LoVo (cell line): ENCODE results near the gene STXBP6.
"Not testable (repeated sequence)": the region's sequence is repeated elsewhere in the genome, so short reads cannot be mapped to it uniquely, and the experiment has no call there.

Source experiments
- DNase-seq: peaks from one replicate; pipeline ENCODE4 v3.0.0-alpha.2; 2016; ENCODE audit warnings: low spot score

The STXBP6 gene

GRCh38 chr14:24801024-24801423 is 248.9 kb downstream of the STXBP6 start:
- no peak for DNase-seq

DNA sequence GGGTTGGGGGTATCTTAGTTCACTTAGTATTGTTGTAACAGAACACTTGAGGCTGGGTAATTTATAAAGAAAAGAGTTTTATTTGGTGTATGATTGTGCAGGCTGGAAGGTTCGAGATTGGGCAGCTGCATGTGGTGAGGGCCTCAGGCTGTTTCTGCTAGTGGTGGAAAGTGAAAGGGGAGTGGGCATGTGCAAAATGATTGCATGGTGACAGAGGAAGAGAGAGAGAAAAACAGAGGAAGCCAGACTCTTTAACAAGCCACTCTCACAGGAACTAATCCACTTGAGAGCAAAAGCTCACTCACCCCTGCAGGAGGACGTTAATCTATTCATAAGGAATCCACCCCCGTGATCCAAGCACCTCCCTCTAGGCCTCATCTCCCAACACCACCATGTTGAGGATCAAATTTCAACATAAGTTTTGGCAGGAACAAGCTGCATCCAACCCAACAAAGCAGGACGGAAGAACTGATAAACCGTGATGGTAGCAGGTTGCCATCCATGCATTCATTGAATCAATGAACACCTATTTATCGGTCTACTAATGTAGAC is 251.0 kb downstream of the STXBP6 start:
- no peak for DNase-seq

DNA sequence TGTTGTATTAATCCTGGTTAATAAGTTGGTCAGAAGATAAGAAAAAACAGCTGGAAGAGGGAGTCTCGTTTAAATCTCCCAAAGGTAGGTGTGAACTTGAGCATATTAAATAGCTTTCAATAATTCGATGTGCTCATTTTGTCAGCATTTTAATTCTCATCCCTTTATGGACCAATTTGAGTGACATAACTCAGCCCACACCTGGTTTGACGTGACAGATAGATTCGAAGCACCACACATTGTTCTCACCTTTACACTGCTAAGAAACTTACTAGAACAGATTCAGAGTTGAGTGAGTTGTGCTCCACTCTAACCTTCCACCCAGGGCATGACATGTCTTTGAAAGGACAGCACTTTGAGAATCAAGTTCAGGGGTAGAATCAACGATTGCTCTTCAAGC is 254.5 kb downstream of the STXBP6 start:
- no peak for DNase-seq

DNA sequence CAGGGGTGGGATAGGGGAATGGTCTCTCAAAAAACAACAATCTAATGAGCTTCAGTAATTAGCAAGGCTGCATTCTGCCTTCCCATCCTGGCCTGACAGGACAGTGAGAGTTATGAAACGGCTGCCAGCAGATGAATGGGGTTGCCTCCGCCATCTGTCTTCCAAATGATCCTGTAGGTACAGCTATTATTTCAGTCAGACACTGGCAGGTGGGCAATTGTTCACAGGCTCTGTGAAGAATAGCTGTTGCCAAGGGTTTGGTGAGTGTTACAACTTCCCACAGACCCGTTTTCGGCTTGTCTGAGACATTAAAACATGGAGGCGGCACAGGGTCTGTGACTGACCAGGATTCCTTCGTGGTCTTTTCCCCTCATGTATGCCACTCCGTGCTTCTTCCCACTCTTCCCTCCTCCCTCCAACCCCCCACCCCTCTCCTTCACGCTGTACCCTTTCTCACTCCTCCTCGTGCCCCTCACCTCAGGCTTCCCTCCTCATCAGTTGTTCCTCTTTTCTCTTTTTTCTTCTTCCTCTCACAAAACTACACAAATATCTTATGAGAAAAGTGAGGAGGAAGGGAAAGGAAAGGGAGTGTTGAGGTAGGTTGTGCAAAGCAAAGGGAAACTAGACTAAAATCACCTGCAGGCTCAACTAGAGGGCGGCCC is 255.2 kb downstream of the STXBP6 start:
- DNase-seq, result no peak

DNA sequence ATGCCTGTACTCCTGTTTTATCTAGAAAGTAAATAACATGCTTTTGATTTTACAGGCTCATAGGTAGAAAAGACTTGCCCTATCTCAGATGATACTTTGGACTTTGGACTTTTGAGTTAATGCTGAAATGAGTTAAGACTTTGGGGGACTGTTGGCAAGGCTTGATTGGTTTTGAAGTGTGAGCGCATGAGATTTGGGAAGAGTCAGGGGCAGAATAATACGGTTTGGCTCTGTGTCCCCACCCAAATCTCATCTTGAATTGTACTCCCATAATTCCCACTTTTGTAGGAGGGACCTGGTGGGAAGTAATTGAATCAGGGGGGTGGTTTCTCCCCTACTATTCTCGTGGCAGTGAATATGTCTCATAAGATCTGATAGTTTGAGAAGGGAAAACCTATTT is 259.8 kb downstream of the STXBP6 start:
- DNase-seq, result no peak

DNA sequence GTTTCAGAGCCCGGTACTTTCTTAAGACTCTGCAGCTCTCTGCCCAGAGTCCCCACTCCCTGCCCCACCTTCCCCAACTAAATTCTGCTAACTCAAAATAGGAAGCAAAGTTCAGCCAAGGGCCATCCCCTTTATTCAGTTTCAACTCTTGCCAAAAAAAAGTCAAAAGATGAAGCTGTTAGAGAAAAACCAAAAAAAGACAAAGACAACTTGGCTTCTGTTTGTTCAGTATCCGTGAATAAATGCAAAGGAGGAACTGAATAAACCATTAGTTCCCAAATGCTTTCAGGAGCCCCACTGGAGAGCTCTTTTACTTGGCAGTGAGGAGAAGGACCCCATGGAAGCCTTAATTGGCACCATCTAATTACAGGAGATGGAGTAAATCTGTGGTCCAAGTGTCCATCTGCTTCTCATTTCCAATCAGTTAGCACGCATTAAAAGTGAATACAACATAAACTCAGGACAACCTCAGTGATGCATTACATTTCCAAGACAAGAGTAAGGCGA is 260.5 kb downstream of the STXBP6 start:
- DNase-seq, result no peak

GRCh38 chr14:24785698-24786097 is 264.2 kb downstream of the STXBP6 start:
- no peak for DNase-seq

DNA sequence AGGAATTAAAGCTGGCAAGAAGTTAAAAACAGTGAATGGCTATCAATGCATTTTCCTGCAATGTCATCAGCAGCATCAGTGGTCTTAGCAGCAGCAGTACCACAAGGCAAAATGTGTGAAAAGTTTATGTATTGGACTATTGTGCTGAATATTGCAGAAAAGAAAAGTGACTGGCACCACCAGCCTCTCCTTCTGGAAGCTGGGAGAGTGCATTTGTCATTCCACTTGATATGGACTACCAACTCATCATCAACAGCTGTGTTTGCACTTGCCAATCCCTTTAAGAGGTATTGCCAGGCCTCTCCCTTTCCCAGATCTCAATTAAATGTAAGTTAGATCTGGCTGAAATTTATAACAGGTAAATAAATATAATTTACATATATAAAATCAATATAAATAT is 265.0 kb downstream of the STXBP6 start:
- no peak for DNase-seq

DNA sequence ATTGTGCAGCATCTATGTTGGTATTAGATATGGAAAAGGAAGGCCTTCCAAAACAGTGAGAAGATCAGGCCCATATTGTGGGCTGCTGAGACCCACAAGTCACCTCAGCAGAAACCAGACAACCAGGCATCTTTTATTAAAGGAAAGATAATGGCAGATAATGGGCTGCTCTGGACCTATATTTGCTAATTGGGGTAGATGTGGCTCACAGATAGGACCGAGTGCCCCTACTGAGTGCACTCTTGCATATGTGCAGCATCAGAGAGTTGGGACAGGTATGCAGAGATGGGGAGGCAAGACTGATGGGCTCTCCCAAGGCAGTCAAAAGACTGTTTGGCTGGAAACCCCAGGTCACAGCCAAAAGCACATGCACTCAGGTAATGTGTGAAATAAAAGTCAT is 266.2 kb downstream of the STXBP6 start:
- DNase-seq, result no peak

- no peak for DNase-seq
Observed at GRCh38 chr14:24780281-24780680, 269.7 kb downstream of the STXBP6 start.

DNA sequence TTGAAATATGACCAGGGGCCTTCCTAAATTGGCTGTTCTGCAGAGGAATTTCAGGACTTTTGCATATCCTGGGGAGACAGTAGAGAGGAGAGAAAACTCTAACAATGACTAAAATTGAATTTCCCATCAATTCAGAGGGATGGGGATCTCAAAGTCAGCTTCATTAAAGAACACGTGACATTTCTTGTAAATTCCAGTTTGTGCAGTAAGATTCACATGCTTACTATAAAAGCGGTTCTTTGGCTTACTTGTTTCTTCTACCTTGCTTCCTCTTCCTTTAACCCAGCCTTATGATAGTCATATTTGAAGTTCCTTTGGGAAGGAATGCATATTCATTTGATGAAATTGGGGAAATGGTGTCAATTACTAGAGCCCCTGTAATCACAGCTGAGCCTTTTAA is 272.3 kb downstream of the STXBP6 start:
- DNase-seq, result no peak

DNA sequence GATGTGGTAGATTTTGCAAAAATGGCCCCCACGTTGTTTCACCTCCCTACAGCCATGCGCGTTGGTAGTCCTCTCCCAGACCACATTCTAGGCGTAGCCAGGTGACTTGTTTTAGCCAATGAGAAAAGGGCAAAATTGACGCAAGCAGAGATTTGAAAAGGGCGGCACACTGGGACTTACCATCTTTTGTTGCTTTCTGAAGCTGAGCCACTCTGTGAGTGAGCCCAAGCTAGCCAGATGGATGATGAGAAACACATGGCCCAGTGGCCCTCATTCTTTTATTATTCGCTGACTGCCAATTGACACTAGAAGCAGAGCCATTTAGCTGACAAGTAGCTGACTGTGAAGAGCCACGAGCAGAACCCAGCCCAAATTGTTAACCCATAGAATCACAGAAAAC is 274.0 kb downstream of the STXBP6 start:
- DNase-seq, result no peak

DNA sequence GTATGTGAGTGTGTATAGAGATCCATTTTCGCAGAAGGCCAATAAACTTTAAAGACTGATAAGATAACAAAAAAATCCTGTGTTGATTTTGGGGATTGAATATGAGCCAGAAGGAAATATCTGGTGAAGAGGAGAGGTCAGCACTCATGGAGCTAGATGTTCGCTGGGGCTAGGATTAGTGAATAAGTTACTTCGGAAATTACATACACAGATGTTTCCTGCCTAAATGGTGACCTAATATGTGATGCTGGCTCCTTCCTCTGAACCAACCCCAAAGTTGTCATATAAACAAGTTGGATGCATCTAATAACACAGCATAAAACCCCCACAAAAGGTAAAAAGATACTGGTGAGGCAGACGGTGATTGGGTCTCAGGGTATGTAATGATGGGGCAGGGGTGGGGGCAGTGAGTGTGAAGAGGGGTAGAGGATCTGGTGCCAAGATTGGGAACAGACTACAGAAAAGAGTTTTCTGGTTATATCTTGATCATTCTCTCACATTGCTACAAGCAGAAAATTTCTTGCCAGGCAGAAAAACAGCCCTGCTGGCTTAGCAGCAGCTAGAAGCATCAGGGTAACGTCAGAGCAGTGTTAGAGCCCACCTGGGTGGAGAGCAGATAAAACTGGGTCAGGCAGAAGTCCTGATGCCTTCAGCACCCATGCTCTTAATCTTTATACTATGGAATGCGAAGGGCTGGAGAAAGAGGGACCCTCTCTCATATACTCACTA is 275.6 kb downstream of the STXBP6 start:
- no peak for DNase-seq

DNA sequence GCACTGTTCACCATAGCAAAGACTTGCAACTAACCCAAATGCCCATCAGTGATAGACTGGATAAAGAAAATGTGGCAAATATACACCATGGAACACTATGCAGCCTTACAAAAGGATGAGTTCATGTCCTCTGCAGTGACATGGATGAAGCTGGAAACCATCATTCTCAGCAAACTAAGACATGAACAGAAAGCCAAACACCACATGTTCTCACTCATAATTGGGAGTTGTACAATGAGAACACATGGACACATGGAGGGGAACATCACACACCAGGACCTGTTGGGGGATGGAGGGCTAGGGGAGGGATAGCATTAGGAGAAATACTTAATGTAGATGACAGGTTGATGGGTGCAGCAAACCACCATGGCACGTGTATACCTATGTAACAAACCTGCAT is 276.4 kb downstream of the STXBP6 start:
- DNase-seq, result not testable (repeated sequence)

DNA sequence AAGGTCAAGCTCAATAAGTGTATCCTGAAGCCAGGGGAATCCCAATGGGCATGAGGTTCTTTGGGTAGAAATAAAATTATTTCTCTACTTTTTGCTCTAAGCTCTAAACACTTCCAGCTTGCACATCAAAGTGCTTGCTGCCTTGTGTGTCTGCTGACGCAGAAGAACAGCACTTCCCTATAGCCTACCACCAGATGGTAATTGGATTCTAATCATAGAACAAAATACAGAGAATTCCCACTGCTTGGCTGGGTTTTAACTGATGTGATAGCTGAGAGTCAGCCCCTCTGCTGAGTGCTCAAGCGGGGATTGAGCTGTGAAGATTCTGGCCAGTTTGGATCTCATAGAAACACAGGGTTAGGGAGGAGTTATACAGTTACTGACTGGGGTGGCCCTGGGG is 283.5 kb downstream of the STXBP6 start:
- DNase-seq, result no peak

- no peak for DNase-seq
Observed at GRCh38 chr14:24761141-24761540, 288.8 kb downstream of the STXBP6 start.
